A204.1 (cell line): Measurements from ENCODE around the gene MYT1.

Experiments
- FAIRE-seq: peaks from 2 replicates; lab custom pipeline; 2012; peaks lifted over from hg19 to GRCh38; lab: Jason Lieb, UNC

The MYT1 gene

DNA sequence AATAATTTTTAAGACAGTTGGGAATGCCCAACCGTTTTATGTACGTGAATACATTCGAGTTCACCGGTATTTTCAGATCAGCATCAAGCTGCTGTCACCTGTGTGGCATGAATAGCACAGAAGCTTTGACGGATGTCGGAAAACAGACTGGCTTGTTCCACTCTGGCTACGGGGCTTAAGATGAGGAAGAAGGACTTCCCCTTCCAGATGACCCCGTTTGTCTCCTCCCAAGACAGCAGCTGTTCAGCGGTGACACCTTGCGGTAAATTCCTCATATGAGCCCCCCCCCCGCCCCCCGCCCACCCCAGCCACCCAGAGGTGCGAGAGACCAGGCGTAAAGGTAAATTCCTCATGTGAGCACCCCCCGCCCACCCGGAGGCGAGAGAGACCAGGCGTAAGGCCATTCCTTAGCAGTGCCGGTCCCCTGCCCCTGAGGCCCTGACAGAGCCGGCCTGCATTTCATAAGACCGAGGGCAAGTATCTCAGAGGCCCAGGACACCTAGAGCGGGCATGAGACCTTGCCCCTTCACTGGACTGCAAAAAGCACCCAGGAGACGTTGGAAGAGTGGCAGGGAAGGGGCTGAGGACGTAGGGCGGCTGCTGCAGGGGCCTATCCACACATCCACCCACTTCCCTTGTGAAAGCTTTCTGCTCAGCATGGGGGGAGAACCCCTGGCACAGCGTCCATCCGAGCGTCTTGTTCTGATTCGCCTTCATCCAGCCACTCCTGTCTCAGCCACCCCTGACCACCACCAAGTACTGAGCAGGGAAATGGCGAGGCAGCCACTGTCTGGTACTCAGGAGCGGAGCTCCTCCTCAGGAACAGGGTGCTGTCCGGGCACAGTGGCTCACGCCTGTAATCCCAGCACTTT lies 84.0 kb downstream of the MYT1 start:
- no peak for FAIRE-seq

- no peak for FAIRE-seq
Observed at GRCh38 chr20:64250027-64250426, 85.8 kb downstream of the MYT1 start.

DNA sequence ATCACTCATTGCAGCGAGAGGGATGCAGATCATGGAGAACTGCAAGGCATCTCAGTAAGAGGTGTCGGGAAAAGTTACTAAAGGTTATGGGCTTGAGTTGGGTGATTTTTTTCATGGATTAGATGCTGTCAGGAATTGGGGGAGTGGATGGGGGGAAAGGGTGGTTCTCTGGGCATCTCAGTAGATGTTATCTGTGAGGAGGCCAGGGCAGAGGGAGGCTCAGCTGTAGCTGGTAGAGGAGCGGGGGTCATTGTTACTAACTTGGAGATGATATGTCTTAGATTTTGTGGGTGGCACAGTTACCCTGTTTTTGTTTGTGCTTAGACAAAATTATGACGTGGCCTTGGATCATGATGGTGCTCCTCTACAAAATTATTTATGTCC lies 88.7 kb downstream of the MYT1 start:
- FAIRE-seq: no peak

DNA sequence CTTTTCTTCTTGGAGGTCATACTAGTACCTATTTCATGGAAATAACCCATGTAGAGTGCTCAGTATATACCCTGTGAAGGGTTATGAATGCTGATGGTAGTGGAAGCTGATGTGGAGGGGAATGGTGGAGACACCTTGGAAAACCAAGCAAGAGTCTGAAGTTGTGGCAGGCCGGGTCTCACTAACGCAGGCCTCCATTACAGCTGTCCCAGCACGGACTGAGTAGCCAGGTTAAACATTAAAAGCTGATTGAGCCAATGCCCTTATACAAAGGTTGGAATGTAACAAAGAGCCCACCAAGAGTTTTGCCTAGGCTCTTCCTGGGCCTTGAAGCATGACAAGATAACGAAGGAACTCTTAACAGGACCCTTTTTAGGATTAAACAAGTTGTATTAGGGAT lies 89.2 kb downstream of the MYT1 start:
- FAIRE-seq: no peak

DNA sequence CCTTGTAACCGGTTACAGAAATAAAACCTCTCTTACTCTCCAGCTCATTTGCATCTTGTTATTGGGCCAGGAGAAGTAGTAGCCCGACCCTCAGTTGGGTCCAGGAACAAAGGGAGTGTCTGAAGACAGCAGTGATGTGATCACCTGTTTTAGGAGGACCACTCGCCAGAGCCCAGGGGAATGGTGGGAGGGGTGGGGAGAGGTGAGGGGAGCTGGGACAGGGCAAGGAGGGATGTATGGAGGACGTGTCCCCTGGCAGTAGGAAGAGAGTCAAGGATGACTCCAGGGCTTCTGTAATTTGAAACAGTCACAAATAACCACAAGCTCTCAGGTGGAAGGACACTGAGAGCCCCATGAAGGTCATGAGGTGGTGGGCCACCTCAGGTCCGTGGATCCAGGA lies 89.9 kb downstream of the MYT1 start:
- no peak for FAIRE-seq

DNA sequence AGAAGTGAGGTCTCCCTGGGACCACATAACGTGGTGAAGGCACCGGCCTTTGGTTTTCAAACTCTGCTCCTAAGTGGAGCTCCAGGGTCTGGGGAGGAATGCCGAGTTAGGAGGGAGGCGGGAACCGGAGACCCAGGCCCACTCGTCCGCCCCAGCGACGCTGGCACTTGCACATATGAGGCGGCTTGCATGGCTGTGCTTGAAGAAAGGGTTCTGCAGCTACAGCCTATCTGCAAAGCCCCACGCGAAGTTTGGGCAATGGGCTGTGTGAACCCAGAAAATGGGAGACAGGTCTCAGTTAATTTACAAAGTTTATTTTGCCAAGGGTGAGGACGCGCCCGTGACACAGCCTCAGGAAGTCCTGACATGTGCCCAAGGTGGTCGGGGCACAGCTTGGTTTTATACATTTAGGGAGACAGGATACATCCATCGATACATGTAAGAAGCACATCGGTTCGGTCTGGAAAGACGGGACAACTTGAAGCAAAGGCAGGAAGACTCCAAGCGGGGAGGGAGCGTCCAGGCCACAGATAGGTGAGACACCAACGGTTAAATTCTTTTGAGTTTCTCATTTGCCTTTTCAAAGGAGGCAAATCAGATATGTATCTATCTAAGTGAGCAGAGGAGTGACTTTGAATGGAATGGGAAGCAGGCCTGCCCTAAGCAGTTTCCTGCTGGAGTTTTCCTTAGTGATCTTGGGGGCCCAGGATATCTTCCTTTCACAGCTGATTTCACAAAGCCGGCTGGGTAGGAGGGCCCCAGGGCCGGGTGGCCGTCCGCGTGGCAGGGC lies 90.5 kb downstream of the MYT1 start:
- FAIRE-seq: no peak

DNA sequence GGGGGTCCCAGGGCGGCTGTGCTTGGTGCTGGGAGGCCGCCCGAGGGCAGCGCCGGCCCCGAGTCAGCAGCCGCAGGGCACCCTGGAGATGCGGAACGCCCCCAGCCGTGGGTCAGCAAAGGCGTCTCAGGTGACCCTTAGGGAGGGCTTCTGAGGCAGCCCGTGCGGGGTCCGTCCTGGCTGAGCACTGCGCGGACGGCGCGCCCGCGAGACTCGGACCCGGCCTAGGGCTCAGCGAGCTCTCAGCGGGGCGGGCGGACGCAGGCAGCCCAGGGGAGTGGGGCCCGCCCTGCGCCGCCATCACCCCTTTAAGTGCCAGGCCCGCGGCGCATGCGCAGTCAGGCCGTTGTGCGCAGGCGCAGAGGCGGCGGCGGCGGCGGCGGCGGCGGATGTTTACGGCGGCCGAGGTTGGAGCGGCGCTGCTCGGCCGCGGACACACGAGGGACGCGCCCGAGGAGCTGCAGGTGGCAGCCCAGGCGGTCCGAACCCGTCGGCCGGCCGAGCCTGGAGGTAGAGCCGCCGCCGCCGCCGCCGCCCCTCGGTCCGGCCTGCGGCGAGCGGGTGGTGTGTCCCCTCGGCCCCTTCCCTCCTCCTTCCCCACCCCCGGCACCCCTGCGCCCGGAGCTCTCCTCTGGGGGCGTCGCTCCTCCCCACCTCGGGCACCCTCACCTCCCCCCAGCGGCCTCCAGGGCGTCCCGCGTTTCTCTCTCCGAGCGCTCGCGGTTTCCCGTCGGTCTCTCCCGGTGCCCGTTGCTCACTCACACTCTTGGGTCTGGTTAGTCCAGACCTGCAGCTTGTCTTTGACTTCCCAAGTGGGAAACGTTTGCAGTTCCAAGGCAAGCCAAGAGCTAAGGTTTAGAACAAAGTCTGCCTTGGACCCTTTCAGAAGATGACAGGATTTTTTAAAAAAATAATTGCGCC lies 91.4 kb downstream of the MYT1 start, which contains the start of gene PCMTD2:
TSS of gene PCMTD2 (plus strand) at position 388 of the 921 bp plus-strand sequence. CDS start 4,218 bp downstream, outside the sequence.
- no peak for FAIRE-seq

DNA sequence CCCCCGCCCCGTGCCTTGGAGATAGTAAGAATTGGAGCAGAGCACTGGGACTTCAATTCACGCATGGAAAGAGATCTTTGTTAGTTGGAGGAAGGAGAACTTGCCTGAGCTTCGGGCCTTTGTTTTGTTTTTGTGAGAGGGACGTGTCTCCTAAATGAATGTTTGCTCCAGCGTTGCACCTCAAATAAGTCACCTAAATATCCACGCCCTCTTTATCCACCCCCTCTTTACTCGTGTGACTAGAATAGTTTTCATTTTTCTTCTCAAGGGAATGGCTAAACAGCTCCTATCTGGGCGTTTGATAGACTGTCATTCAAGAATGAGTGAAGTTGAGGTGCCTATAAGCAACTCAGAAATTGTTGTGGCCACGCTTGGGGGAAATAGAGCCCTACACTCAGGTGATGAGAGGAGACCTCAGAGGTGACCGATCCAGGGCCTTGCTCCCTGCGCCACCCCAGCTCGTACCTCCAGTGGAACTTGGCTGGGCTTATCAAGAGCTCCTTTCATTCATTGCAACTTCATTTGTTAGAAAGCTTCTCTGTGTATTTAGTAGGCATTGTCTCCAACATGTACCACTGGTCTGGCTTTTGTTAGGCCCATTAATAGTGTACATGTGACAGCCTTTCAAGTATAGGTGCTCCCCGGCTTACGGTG lies 92.2 kb downstream of the MYT1 start:
- FAIRE-seq: no peak

- FAIRE-seq: no peak
Observed at GRCh38 chr20:64257107-64257757, 93.0 kb downstream of the MYT1 start.

DNA sequence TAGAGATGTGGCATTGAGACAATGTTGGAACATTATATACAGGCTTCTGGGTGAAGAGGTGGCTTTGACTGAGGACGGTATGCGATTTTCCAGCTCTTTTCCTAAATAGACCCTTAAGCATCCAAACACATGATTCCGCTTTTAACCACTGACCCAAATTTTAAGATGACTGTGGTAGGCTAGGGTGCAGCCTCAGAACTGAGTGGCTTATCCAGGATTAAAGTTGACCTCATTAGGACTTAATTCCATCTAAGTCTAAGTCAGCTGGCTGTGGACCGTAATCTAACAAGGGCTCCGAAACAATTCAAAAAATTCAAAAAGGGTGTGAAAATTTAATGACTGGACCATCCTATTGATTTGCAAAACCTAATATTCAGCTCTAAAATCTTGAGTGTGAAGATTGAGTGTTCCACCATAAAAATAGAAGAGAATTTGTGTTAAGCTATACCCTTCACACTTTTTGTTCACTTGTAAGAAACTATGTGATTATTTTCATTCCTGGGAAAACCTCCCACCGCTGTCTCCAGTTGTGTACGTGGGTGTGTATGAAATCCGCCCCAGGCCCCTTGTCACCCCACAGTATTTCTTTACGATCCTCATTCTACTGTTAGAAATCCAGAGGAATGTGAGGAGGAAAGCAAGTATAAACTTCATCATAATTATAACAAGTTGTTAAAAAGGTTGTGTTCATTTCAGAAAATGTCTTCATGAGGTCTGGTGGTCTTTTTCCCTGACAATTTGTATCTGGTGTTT lies 94.0 kb downstream of the MYT1 start:
- no peak for FAIRE-seq

- FAIRE-seq: no peak
Observed at GRCh38 chr20:64260239-64260638, 96.0 kb downstream of the MYT1 start.

- FAIRE-seq: no peak
Observed at GRCh38 chr20:64261138-64261537, 96.9 kb downstream of the MYT1 start.

DNA sequence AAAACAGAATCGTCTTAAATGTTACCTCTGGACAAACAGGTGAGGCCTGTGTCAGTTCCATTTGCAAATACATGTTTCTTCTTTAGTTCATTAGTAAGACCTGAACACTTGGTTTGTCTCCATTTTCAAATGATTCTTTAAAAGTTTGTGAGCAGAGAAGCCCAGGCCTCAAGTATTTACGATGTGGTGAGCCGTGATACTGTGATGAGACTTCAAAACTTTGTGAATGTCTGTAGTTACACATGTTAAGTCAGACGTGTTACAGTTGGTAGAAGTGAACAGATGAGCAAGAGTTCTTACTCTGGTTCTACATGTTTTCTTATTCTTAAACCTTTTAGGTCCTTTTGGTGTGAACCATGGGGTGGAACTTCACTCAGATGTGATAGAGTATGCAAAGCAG lies 99.8 kb downstream of the MYT1 start:
- FAIRE-seq: no peak

DNA sequence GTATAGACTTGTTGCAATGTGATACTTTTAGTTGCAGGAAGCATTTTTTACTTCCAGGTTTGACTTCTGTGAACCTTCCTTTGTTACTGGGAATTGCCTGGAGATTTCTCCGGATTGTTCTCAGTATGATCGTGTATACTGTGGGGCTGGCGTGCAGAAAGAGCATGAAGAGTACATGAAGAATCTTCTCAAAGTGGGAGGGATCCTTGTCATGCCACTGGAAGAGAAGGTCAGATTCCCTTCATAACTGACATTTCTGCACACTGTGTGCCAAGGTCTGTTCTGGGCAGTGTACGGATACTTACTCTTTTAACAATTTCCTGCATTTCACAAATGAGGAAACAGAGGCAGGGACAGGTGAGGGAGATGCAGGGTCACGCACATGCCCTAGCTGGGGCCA lies 100.9 kb downstream of the MYT1 start:
- FAIRE-seq: no peak

- no peak for FAIRE-seq
Observed at GRCh38 chr20:64266988-64267387, 102.7 kb downstream of the MYT1 start.

- no peak for FAIRE-seq
Observed at GRCh38 chr20:64268174-64268573, 103.9 kb downstream of the MYT1 start.

GRCh38 chr20:64269604-64270411 lies 105.6 kb downstream of the MYT1 start:
- no peak for FAIRE-seq

DNA sequence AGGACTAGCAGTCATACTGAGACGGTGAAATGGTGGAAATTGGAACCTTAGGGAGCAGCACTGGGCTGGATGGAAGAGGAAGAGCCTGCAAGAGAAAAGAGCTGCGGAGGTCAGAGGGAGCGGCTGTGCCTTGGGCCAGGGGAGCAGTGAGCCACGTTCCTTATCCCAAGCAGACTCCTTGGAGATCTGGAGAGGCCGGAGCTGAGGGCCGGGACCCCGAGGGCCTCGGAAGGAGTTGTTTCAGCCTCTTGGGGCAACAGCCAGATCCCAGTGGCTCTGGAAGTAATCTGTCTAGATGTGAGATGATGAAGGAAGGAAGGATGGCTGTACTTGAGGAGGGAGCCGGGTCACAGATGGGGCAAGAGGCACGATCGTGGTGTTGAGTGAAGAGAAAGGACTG lies 107.4 kb downstream of the MYT1 start:
- FAIRE-seq: no peak

GRCh38 chr20:64273109-64273508 lies 108.9 kb downstream of the MYT1 start:
- FAIRE-seq: no peak

- no peak for FAIRE-seq
Observed at GRCh38 chr20:64276817-64277216, 112.6 kb downstream of the MYT1 start.
